Measurements from ENCODE around the gene ATP8A1.

GRCh38 chr4:42404001-42404400 is 252.9 kb downstream of the ATP8A1 start:
- TF ChIP-seq CTCF (IDR thresholded peaks at IDR 0.05; ENCODE audit: borderline replicate concordance, extremely low read depth, low read length, poor library complexity, severe bottlenecking) (no peak), EZH2 (IDR thresholded peaks at IDR 0.05; ENCODE audit: borderline replicate concordance, low read depth, low read length, severe bottlenecking) (no peak)
